Liver (tissue), 9 donors: ENCODE measurements around the gene TTC12. TPM values are rescaled to one million over a fixed set of nuclear protein-coding genes. Genes with fewer than 3 reads are reported as not detected.

ENCODE experiments used
- DNase-seq: peaks from one replicate; pipeline ENCODE4 v3.0.0-alpha.2; 2017; ENCODE audit warnings: low spot score
- H3K27ac ChIP-seq, 2 donors: one replicate each; pipeline ENCODE4 v1.7.0; 2013; ENCODE audit warnings: inconsistent platforms in 2 of 2, low read length in 2 of 2, control low read depth in 1 of 2, low read depth in 1 of 2, mild to moderate bottlenecking in 1 of 2
- H3K27me3 ChIP-seq, 4 donors: one replicate each; pipeline versions ENCODE4 v1.6.1 to v1.7.0; 2013; ENCODE audit warnings: low read length in 3 of 4, inconsistent platforms in 1 of 4, mild to moderate bottlenecking in 1 of 4, moderate library complexity in 1 of 4; ENCODE audit not compliant: control insufficient read depth in 4 of 4, insufficient read depth in 4 of 4
- H3K36me3 ChIP-seq, 4 donors: one replicate each; pipeline versions ENCODE4 v1.6.1 to v1.7.0; 2013; ENCODE audit warnings: low read length in 3 of 4, mild to moderate bottlenecking in 3 of 4, low read depth in 1 of 4, moderate library complexity in 1 of 4; ENCODE audit not compliant: control insufficient read depth in 4 of 4, insufficient read depth in 3 of 4
- H3K4me1 ChIP-seq, 4 donors: one replicate each; pipeline versions ENCODE4 v1.6.1 to v1.7.0; 2013; ENCODE audit warnings: low read length in 3 of 4, mild to moderate bottlenecking in 3 of 4, moderate library complexity in 1 of 4; ENCODE audit not compliant: control insufficient read depth in 4 of 4, insufficient read depth in 4 of 4
- H3K4me3 ChIP-seq, 3 donors: one replicate each; pipeline versions ENCODE4 v1.6.1 to v1.7.0; 2013; ENCODE audit warnings: low read length in 3 of 3, control low read depth in 1 of 3, low read depth in 1 of 3, mild to moderate bottlenecking in 1 of 3
- H3K9ac ChIP-seq, 2 donors: one replicate each; pipeline ENCODE4 v1.7.0; 2013; ENCODE audit warnings: low read length in 2 of 2, mild to moderate bottlenecking in 2 of 2, moderate library complexity in 2 of 2, control low read depth in 1 of 2, low read depth in 1 of 2
- H3K9me3 ChIP-seq, 4 donors: one replicate each; pipeline versions ENCODE4 v1.6.1 to v1.7.0; 2013; ENCODE audit warnings: low read length in 3 of 4; ENCODE audit not compliant: control insufficient read depth in 4 of 4
- ATF3 ChIP-seq: IDR thresholded peaks from 2 replicates; pipeline ENCODE4 v1.6.1; 2016; ENCODE audit warnings: antibody characterized with exemption
- CTCF ChIP-seq: fragments of 150-350 bp; IDR thresholded peaks from 2 replicates; pipeline ENCODE4 v1.5.1; 2017; ENCODE audit warnings: improper control_type of control experiment, low read depth, low read length; ENCODE audit not compliant: missing input control
- EGR1 ChIP-seq, 2 donors: IDR thresholded peaks; 2 replicates each; pipeline ENCODE4 v1.6.1; 2016 to 2018; ENCODE audit warnings: antibody characterized with exemption in 2 of 2, low read depth in 2 of 2
- FOXA1 ChIP-seq: IDR thresholded peaks from 2 replicates; pipeline ENCODE4 v1.6.1; 2016; ENCODE audit warnings: antibody characterized with exemption
- FOXA2 ChIP-seq: IDR thresholded peaks from 2 replicates; pipeline ENCODE4 v1.6.1; 2016; ENCODE audit warnings: antibody characterized with exemption
- GABPA ChIP-seq, 2 donors: IDR thresholded peaks in 1 of 2; conservative IDR thresholded peaks in 1 of 2; 2 replicates each; pipeline ENCODE4 v1.6.1; 2016; ENCODE audit warnings: antibody characterized with exemption in 2 of 2, mild to moderate bottlenecking in 1 of 2, moderate library complexity in 1 of 2
- HNF4A ChIP-seq, 2 donors: conservative IDR thresholded peaks; 2 replicates each; pipeline ENCODE4 v1.6.1; 2016; ENCODE audit warnings: antibody characterized with exemption in 2 of 2, mild to moderate bottlenecking in 2 of 2
- HNF4G ChIP-seq: IDR thresholded peaks from 2 replicates; pipeline ENCODE4 v1.6.1; 2016; ENCODE audit warnings: antibody characterized with exemption
- MAX ChIP-seq: IDR thresholded peaks from 2 replicates; pipeline ENCODE4 v1.6.1; 2016; ENCODE audit warnings: antibody characterized with exemption
- NR2F2 ChIP-seq: IDR thresholded peaks from 2 replicates; pipeline ENCODE4 v1.6.1; 2016; ENCODE audit warnings: antibody characterized with exemption
- RAD21 ChIP-seq, 2 donors: IDR thresholded peaks; 2 replicates each; pipeline ENCODE4 v1.6.1; 2016; ENCODE audit warnings: antibody characterized with exemption in 2 of 2, mild to moderate bottlenecking in 2 of 2
- RXRA ChIP-seq, 2 donors: IDR thresholded peaks; 2 replicates each; pipeline ENCODE4 v1.6.1; 2017 to 2018; ENCODE audit warnings: antibody characterized with exemption in 2 of 2, mild to moderate bottlenecking in 1 of 2
- TAF1 ChIP-seq: conservative IDR thresholded peaks from 2 replicates; pipeline ENCODE4 v1.6.1; 2016; ENCODE audit warnings: antibody characterized with exemption, mild to moderate bottlenecking
- YY1 ChIP-seq: IDR thresholded peaks from 2 replicates; pipeline ENCODE4 v1.6.1; 2016; ENCODE audit warnings: antibody characterized with exemption, mild to moderate bottlenecking
- WGBS: extraction: QIAGEN DNeasy Blood & Tissue Kit; methylation state at CpG from one replicate; pipeline ENCODE4 v1.1.7; 2013; 5-methylcytosine and 5-hydroxymethylcytosine counted together
- polyA plus RNA-seq, 2 donors: library from polyadenylated mRNA; stranded (reverse) in 1 of 2; unstranded in 1 of 2; fragments of 200-250 nt in 1 of 2; fragments of >200 nt in 1 of 2; fragmentation: Nextera tagmentation in 1 of 2; extraction: Ambion mirVana in 1 of 2; gene quantifications; one replicate each; pipeline versions ENCODE4 v1.2.1 to v1.2.3, GENCODE V29; 2013 to 2015
- total RNA-seq, 2 donors: library from RNA; depleted of rRNA; stranded (reverse); fragments of >200 nt; gene quantifications; one replicate each; pipeline ENCODE4 v1.2.3, GENCODE V29; 2014
- TF ChIP-seq, protein P1 (sequence below): IDR thresholded peaks from 2 replicates; pipeline ENCODE4 v1.6.1; 2016; ENCODE audit warnings: antibody characterized with exemption, mild to moderate bottlenecking
- TF ChIP-seq, protein P2 (sequence below): IDR thresholded peaks from 2 replicates; pipeline ENCODE4 v1.6.1; 2016; ENCODE audit warnings: antibody characterized with exemption
- donor health status: healthy.
- donor health status: healthy.
- donor health status: healthy.
- donor health status: healthy.
- donor health status: healthy.

TTC12 gene
- total and polyA plus RNA-seq, 4 donors, result 2.8 to 9.0 (median 4.3) TPM

- DNase-seq, result no peak
- H3K27me3 ChIP-seq, result no peaks in the 10 kb centered on the region
- H3K4me3 ChIP-seq, result no peak overlapping the region
- H3K36me3 ChIP-seq, result no peaks in the 10 kb centered on the region
- TF ChIP-seq HNF4A (conservative IDR thresholded peaks at IDR 0.05) (no peak), FOXA1 (no peak), GABPA (IDR thresholded peaks at IDR 0.05 in 1 of 2, conservative IDR thresholded peaks at IDR 0.05 in 1 of 2) (no peak), HNF4G (no peak), RAD21 (IDR thresholded peaks at IDR 0.05) (no peak), EGR1 (IDR thresholded peaks at IDR 0.05; ENCODE audit: low read depth in 2 of 2) (no peak), RXRA (IDR thresholded peaks at IDR 0.05) (no peak), ATF3 (no peak), CTCF (no peak), YY1 (no peak), FOXA2 (no peak), NR2F2 (no peak), MAX (no peak), TAF1 (no peak)
- TF ChIP-seq, protein P1, sequence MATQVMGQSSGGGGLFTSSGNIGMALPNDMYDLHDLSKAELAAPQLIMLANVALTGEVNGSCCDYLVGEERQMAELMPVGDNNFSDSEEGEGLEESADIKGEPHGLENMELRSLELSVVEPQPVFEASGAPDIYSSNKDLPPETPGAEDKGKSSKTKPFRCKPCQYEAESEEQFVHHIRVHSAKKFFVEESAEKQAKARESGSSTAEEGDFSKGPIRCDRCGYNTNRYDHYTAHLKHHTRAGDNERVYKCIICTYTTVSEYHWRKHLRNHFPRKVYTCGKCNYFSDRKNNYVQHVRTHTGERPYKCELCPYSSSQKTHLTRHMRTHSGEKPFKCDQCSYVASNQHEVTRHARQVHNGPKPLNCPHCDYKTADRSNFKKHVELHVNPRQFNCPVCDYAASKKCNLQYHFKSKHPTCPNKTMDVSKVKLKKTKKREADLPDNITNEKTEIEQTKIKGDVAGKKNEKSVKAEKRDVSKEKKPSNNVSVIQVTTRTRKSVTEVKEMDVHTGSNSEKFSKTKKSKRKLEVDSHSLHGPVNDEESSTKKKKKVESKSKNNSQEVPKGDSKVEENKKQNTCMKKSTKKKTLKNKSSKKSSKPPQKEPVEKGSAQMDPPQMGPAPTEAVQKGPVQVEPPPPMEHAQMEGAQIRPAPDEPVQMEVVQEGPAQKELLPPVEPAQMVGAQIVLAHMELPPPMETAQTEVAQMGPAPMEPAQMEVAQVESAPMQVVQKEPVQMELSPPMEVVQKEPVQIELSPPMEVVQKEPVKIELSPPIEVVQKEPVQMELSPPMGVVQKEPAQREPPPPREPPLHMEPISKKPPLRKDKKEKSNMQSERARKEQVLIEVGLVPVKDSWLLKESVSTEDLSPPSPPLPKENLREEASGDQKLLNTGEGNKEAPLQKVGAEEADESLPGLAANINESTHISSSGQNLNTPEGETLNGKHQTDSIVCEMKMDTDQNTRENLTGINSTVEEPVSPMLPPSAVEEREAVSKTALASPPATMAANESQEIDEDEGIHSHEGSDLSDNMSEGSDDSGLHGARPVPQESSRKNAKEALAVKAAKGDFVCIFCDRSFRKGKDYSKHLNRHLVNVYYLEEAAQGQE, result no peak
- TF ChIP-seq, protein P2, sequence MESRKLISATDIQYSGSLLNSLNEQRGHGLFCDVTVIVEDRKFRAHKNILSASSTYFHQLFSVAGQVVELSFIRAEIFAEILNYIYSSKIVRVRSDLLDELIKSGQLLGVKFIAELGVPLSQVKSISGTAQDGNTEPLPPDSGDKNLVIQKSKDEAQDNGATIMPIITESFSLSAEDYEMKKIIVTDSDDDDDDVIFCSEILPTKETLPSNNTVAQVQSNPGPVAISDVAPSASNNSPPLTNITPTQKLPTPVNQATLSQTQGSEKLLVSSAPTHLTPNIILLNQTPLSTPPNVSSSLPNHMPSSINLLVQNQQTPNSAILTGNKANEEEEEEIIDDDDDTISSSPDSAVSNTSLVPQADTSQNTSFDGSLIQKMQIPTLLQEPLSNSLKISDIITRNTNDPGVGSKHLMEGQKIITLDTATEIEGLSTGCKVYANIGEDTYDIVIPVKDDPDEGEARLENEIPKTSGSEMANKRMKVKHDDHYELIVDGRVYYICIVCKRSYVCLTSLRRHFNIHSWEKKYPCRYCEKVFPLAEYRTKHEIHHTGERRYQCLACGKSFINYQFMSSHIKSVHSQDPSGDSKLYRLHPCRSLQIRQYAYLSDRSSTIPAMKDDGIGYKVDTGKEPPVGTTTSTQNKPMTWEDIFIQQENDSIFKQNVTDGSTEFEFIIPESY, result no peak
- no peaks in the 10 kb centered on the region for H3K9me3 ChIP-seq
- H3K4me1 ChIP-seq, result peaks cover 0 to 18% (median 12%) of the 10 kb centered on the region in 4 donors
- H3K9ac ChIP-seq, result no peak overlapping the region
- H3K27ac ChIP-seq, result no peak overlapping the region
- 86% methylated on average over 1 of the region's 1 CpG for WGBS
Measured at GRCh38 chr11:113311536-113311935, 2.8 kb upstream of the TTC12 start.

- H3K9ac ChIP-seq, result no peak overlapping the region
- no peak overlapping the region for H3K27ac ChIP-seq
- no peaks in the 10 kb centered on the region for H3K9me3 ChIP-seq
- peaks cover 0 to under 1% (median 0%) of the 10 kb centered on the region in 4 donors for H3K36me3 ChIP-seq
- H3K27me3 ChIP-seq, result no peaks in the 10 kb centered on the region
- WGBS, result 94% methylated on average over 3 of the region's 3 CpGs
- no peak overlapping the region for H3K4me3 ChIP-seq
- no peak for DNase-seq
- peaks cover 0 to 18% (median 12%) of the 10 kb centered on the region in 4 donors for H3K4me1 ChIP-seq
- no peak for TF ChIP-seq MAX
Measured at GRCh38 chr11:113313601-113314000, 782 bp upstream of the TTC12 start.
